C4-2B (cell line): ENCODE measurements around the gene OR4D1.

Experiments used
- H3K27ac ChIP-seq: fragments of 450-650 bp; 2 replicates; pipeline ENCODE4 v1.5.1; 2017
- CTCF ChIP-seq: fragments of 450-650 bp; conservative IDR thresholded peaks from 2 replicates; pipeline ENCODE4 v1.5.1; 2017; ENCODE audit warnings: mild to moderate bottlenecking
- ZFX ChIP-seq: fragments of 450-650 bp; IDR thresholded peaks from 2 replicates; pipeline ENCODE4 v1.6.1; 2017

Gene OR4D1

GRCh38 chr17:58196610-58197009, 48.4 kb downstream of the OR4D1 start:
- H3K27ac ChIP-seq, result no peak overlapping the region
- no peak for TF ChIP-seq ZFX
- no peak for TF ChIP-seq CTCF

- TF ChIP-seq CTCF (peak; percentile 89), ZFX (no peak)
- H3K27ac ChIP-seq, result no peak overlapping the region; the same call in 1 of the 2 replicates
Measured at GRCh38 chr17:58200024-58200633, 51.9 kb downstream of the OR4D1 start.

GRCh38 chr17:58202859-58203258, 54.7 kb downstream of the OR4D1 start:
- no peak overlapping the region for H3K27ac ChIP-seq
- TF ChIP-seq CTCF (no peak), ZFX (no peak)

GRCh38 chr17:58204796-58205195, 56.6 kb downstream of the OR4D1 start:
- TF ChIP-seq CTCF (no peak), ZFX (no peak)
- H3K27ac ChIP-seq, result no peak overlapping the region

- H3K27ac ChIP-seq, result no peak overlapping the region
- TF ChIP-seq CTCF (no peak), ZFX (no peak)
Measured at GRCh38 chr17:58205936-58206335, 57.8 kb downstream of the OR4D1 start.

- TF ChIP-seq CTCF (no peak), ZFX (no peak)
- no peak overlapping the region for H3K27ac ChIP-seq
Measured at GRCh38 chr17:58207451-58207850, 59.3 kb downstream of the OR4D1 start.

- no peak for TF ChIP-seq ZFX
- TF ChIP-seq CTCF, result no peak
- H3K27ac ChIP-seq, result no peak overlapping the region
Measured at GRCh38 chr17:58208344-58208743, 60.2 kb downstream of the OR4D1 start.
